Measurements from ENCODE around the gene C2orf80. TPM values are rescaled to one million over a fixed set of nuclear protein-coding genes. Genes with fewer than 3 reads are reported as not detected.
A peak's percentile ranks its signal among the peaks of the same experiment; 100 is the strongest.

Gene C2orf80
- total and polyA plus RNA-seq, 9 of the 15 experiments (the other 6 are each of a cell fraction or from before 2014, with no cell fraction given): not detected

GRCh38 chr2:208221873-208222272, 32.0 kb upstream of the C2orf80 start (continued):
- TF ChIP-seq MGA (IDR thresholded peaks at IDR 0.05): peak; percentile 37

All from K562 (cell line).